Activated T-cell treated with anti-CD3 and anti-CD28 coated beads, Interleukin-2, amount 50 U/mL, for 48 hours (primary cell): ENCODE data around the gene OCRL.

Experiments used
- DNase-seq, 2 experiments: peaks; one replicate each; pipeline ENCODE4 v3.0.0-alpha.2; 2020

OCRL gene

GRCh38 chrX:129593137-129593536 is 53.1 kb downstream of the OCRL start:
- DNase-seq = no peak

- DNase-seq = no peak
These were observed 54.7 kb downstream of the OCRL start for GRCh38 chrX:129594781-129595180.

- no peak for DNase-seq
These were observed 56.0 kb downstream of the OCRL start for GRCh38 chrX:129596077-129596476.

- no peak for DNase-seq
These were observed 57.8 kb downstream of the OCRL start for GRCh38 chrX:129597905-129598304.

- DNase-seq = no peak
These were observed 59.4 kb downstream of the OCRL start for GRCh38 chrX:129599499-129599898.

GRCh38 chrX:129599996-129600395 is 59.9 kb downstream of the OCRL start:
- DNase-seq = no peak

- DNase-seq = peak in 1 of 2 experiments; percentile 28
These were observed 60.9 kb downstream of the OCRL start for GRCh38 chrX:129600981-129601424.

GRCh38 chrX:129606918-129607317 is 66.9 kb downstream of the OCRL start:
- DNase-seq = peak; percentile 68 to 70

- no peak for DNase-seq
These were observed 68.4 kb downstream of the OCRL start for GRCh38 chrX:129608496-129608895.

- DNase-seq = no peak
These were observed 69.3 kb downstream of the OCRL start for GRCh38 chrX:129609395-129609794.

GRCh38 chrX:129612396-129612795 is 72.3 kb downstream of the OCRL start:
- no peak for DNase-seq

- no peak for DNase-seq
These were observed 73.5 kb downstream of the OCRL start for GRCh38 chrX:129613596-129613995.

GRCh38 chrX:129614481-129615255 is 74.6 kb downstream of the OCRL start:
- no peak for DNase-seq

- DNase-seq = no peak
These were observed 77.4 kb downstream of the OCRL start for GRCh38 chrX:129617420-129617819.

GRCh38 chrX:129618997-129619396 is 78.9 kb downstream of the OCRL start:
- DNase-seq = no peak

GRCh38 chrX:129622757-129623301 is 82.8 kb downstream of the OCRL start:
- DNase-seq = no peak

GRCh38 chrX:129626026-129626425 is 86.0 kb downstream of the OCRL start:
- no peak for DNase-seq

- DNase-seq = no peak
These were observed 89.8 kb downstream of the OCRL start for GRCh38 chrX:129629837-129630236.

- no peak for DNase-seq
These were observed 91.8 kb downstream of the OCRL start for GRCh38 chrX:129631849-129632248.

GRCh38 chrX:129632443-129632842 is 92.4 kb downstream of the OCRL start:
- DNase-seq = no peak

- no peak for DNase-seq
These were observed 94.5 kb downstream of the OCRL start for GRCh38 chrX:129634541-129634940.

- no peak for DNase-seq
These were observed 96.2 kb downstream of the OCRL start for GRCh38 chrX:129636175-129636681.

- peak; percentile 86 to 87 for DNase-seq
These were observed 97.4 kb downstream of the OCRL start for GRCh38 chrX:129637217-129638109.
